Measurements from ENCODE around the gene RCBTB1. TPM values are rescaled to one million over a fixed set of nuclear protein-coding genes. Genes with fewer than 3 reads are reported as not detected.

The RCBTB1 gene
- total RNA-seq, 1 experiment from 2014 or later: 26.1 TPM

DNA sequence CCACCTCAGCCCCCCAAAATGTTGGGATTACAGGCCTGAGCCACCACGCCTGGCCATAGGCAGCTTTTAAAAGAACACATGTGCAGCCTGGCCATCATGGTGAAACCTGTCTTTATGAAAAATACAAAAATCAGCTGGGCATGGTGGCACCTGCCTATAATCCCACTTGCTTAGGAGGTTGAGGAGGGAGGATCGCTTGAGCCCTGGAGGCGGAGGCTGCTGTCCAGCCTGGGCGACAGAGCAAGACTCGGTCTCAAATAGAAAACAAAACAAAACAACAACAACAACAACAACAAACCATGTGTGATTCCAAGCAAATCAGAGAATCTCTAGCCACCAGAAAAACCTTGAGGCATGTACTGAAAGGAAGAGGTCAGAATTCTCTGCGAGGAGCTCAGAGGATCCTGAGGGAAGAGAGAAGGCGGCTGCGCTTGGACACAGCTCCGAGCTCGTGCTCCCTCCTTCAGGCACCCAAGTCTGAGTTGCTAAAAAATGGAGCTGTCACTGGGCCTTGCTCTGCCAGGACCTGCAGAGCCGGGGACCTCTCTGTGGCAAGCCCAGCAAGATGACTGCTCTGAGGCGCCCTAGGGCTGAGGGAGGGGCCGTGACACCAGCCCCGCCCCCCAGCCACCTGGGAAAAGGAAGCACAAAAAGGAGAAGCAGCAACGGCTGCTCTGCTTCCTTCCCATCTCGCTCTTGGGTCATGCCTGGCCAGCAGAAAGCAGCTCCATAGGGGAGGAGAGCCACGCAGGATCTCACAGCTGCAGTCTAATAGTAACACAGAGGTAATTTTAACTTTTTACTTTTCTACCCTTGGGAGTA, 42.7 kb upstream of the RCBTB1 start, which contains the start of gene ARL11:
ARL11 (plus strand) TSS at position 677 of the 822 bp plus-strand sequence. CDS start 1,941 bp downstream, outside the sequence.
- H3K9me3 Mint-ChIP-seq: no peaks in the 10 kb centered on the region
- Histone ChIP-seq H3T11ph (ENCODE audit: low read length) (no peak within 1 kb of the TSS), H3K4me2 (ENCODE audit: insufficient read depth, insufficient read length, low read length) (peak within 1 kb of the TSS; percentile 3), H3K79me1 (ENCODE audit: insufficient read depth, low read depth, low read length, poor library complexity, severe bottlenecking) (no peaks in the 10 kb centered on the region), H2BK20ac (ENCODE audit: low read depth, low read length, poor library complexity, severe bottlenecking) (no peak within 1 kb of the TSS), H3K27ac (ENCODE audit: insufficient read length, low read depth, low read length) (no peak within 1 kb of the TSS), H3K23me2 (ENCODE audit: insufficient read length, low read depth, low read length, poor library complexity, severe bottlenecking) (no peaks in the 10 kb centered on the region), H2AFZ (ENCODE audit: low read length) (peak within 1 kb of the TSS; percentile 69), H3K9ac (ENCODE audit: extremely low read depth, insufficient read length, low read length) (no peak within 1 kb of the TSS), H2AK5ac (ENCODE audit: insufficient read length, low read length) (no peak within 1 kb of the TSS), H2BK5ac (ENCODE audit: insufficient read length, low read length) (no peak within 1 kb of the TSS), H3K27me3 (ENCODE audit: insufficient read depth, low read length) (no peaks in the 10 kb centered on the region), H4K5ac (ENCODE audit: insufficient read length, low read depth, low read length) (no peak within 1 kb of the TSS), H3K14ac (ENCODE audit: insufficient read depth, low read length) (no peak within 1 kb of the TSS), H2BK120ac (ENCODE audit: low read depth, low read length, poor library complexity, severe bottlenecking) (no peak within 1 kb of the TSS), H3K23ac (ENCODE audit: insufficient read length, low read depth, low read length) (no peak within 1 kb of the TSS), H3K79me2 (ENCODE audit: insufficient read depth, low read length) (no peaks in the 10 kb centered on the region), H3K4me1 (ENCODE audit: insufficient read depth, low read length) (no peaks in the 10 kb centered on the region), H4K20me1 (ENCODE audit: control insufficient read depth, insufficient read depth, insufficient read length) (no peaks in the 10 kb centered on the region), H4K91ac (ENCODE audit: insufficient read length, low read depth, low read length) (no peak within 1 kb of the TSS), H3K18ac (ENCODE audit: insufficient read length, low read depth, low read length) (peak within 1 kb of the TSS; percentile 40), H3K4ac (ENCODE audit: low read depth, low read length) (no peak within 1 kb of the TSS), H4K8ac (replicated peaks; ENCODE audit: insufficient read length, low read depth, low read length) (no peak within 1 kb of the TSS), H3K56ac (ENCODE audit: insufficient read length, low read depth, low read length) (no peak within 1 kb of the TSS), H2BK12ac (ENCODE audit: insufficient read length, low read depth, low read length) (no peak within 1 kb of the TSS), H2BK15ac (ENCODE audit: low read depth, low read length) (no peak within 1 kb of the TSS), H3K9me3 (ENCODE audit: control insufficient read depth, low read depth, low read length) (no peaks in the 10 kb centered on the region)
- peaks cover 7 to 23% of the 10 kb centered on the region in 2 experiments for H3K4me1 Mint-ChIP-seq
- TF ChIP-seq CTCF (conservative IDR thresholded peaks at IDR 0.05): no peak
- no CpG with 5 or more reads among the region's 17 CpGs for WGBS (ENCODE audit: extremely low coverage, insufficient read length, low lambda C conversion rate)
- H3K36me3 Mint-ChIP-seq (ENCODE audit: insufficient read depth in 1 of 3, low read depth in 3 of 3): no peaks in the 10 kb centered on the region
- H3K4me3 Mint-ChIP-seq: peak within 1 kb of the TSS; percentile 56 to 72
- DNase-seq: peak; percentile 92
- H3K27me3 Mint-ChIP-seq (ENCODE audit: low read depth): peaks cover 2% of the 10 kb centered on the region
- H3K27ac Mint-ChIP-seq: peak within 1 kb of the TSS in 2 of 3 experiments; percentile 35 to 58; a peak in 2 of 7 replicates

Measured in H9 (cell line).